Panc1 (cell line): ENCODE measurements around the gene KRTCAP2.

Experiments used
- CTCF ChIP-seq: fragments of 450-650 bp; IDR thresholded peaks from 2 replicates; pipeline ENCODE4 v1.5.1; 2017; ENCODE audit warnings: mild to moderate bottlenecking
- POLR2AphosphoS5 ChIP-seq: IDR thresholded peaks from 2 replicates; pipeline ENCODE4 v1.6.1; 2012; ENCODE audit warnings: mild to moderate bottlenecking, low read depth, low read length, moderate library complexity
- TCF7L2 ChIP-seq: IDR thresholded peaks from 2 replicates; pipeline ENCODE4 v1.6.1; 2011; ENCODE audit warnings: mild to moderate bottlenecking, low read depth, low read length, inconsistent platforms

GRCh38 chr1:155170101-155170785, 2.9 kb downstream of the KRTCAP2 start:
- TF ChIP-seq CTCF (no peak), POLR2AphosphoS5 (no peak), TCF7L2 (no peak)
